Measurements from ENCODE around the gene UBASH3A. TPM values are rescaled to one million over a fixed set of nuclear protein-coding genes. Genes with fewer than 3 reads are reported as not detected.

The UBASH3A gene
- total RNA-seq, 1 experiment from 2014 or later: 0.07 TPM

DNA sequence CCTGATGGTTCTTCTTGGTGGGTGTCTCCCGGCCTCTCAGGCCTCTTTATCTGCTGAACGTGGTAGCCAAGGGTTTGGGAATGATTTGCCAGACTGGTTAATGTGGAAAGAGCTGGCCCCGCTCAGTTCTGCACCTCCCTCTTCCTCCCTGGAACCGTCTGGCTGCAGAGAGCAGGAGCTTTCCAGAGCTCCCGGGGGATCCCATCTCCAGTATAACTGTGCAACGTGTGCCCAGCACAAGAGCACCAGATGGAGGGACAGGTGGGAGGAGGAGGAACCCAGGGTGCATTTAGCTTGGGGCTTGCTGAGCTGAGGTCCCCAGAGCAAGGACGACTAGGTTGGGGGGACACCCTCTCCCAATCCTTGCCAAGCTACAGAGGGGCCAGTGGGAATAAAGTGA is 42.4 kb upstream of the UBASH3A start:
- CTCF ChIA-PET: interaction anchor here (0.5 to 1.6 kb wide), 8 partner anchors 8 to 561 kb away, joined by 3 to 7 read pairs (median 4); no protein-coding TSS in a partner anchor
- TF ChIP-seq EZH2phosphoT487 (IDR thresholded peaks at IDR 0.05; ENCODE audit: borderline replicate concordance) (no peak), SP1 (IDR thresholded peaks at IDR 0.05; ENCODE audit: low read depth) (no peak), ZNF274 (IDR thresholded peaks at IDR 0.05; ENCODE audit: low read depth, low read length) (no peak), MAX (IDR thresholded peaks at IDR 0.05) (no peak)
- TF ChIP-seq, protein P1, sequence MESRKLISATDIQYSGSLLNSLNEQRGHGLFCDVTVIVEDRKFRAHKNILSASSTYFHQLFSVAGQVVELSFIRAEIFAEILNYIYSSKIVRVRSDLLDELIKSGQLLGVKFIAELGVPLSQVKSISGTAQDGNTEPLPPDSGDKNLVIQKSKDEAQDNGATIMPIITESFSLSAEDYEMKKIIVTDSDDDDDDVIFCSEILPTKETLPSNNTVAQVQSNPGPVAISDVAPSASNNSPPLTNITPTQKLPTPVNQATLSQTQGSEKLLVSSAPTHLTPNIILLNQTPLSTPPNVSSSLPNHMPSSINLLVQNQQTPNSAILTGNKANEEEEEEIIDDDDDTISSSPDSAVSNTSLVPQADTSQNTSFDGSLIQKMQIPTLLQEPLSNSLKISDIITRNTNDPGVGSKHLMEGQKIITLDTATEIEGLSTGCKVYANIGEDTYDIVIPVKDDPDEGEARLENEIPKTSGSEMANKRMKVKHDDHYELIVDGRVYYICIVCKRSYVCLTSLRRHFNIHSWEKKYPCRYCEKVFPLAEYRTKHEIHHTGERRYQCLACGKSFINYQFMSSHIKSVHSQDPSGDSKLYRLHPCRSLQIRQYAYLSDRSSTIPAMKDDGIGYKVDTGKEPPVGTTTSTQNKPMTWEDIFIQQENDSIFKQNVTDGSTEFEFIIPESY (IDR thresholded peaks at IDR 0.05; ENCODE audit: extremely low read depth, insufficient replicate concordance, low read length): no peak
- POLR2A ChIA-PET: no interaction called here
- H3K4me2 ChIP-seq (ENCODE audit: low read length): no peak overlapping the region
- no peak overlapping the region for H3K9ac ChIP-seq (ENCODE audit: low read length)
- no peaks in the 10 kb centered on the region for H3K36me3 ChIP-seq (ENCODE audit: control insufficient read depth in 1 of 2, insufficient read depth in 2 of 2, low read length in 2 of 2)
- H2AFZ ChIP-seq (ENCODE audit: low read depth, low read length, poor library complexity, severe bottlenecking): no peak overlapping the region
- H3K27me3 ChIP-seq (ENCODE audit: insufficient read depth, low read length): no peaks in the 10 kb centered on the region
- intact Hi-C loops (cut with micrococcal nuclease): no loop called here
- ATAC-seq: no peak
- H3K79me2 ChIP-seq (ENCODE audit: insufficient read depth, low read length): no peaks in the 10 kb centered on the region
- DNase-seq (ENCODE audit: low read depth, low spot score): no peak
- H3K4me3 ChIP-seq (replicated peaks in 1 of 2; ENCODE audit: low read depth in 1 of 2, low read length in 2 of 2): no peak overlapping the region
- no peak overlapping the region for H3K27ac ChIP-seq (ENCODE audit: low read depth, low read length)
- H3K9me3 ChIP-seq (ENCODE audit: control insufficient read depth in 1 of 2, insufficient read depth in 1 of 2, low read depth in 1 of 2, low read length in 2 of 2): no peaks in the 10 kb centered on the region
- no peaks in the 10 kb centered on the region for H3K9me2 ChIP-seq (ENCODE audit: insufficient read depth)
- no TSS peak for BruUV-seq (replicated peaks)
- no peaks in the 10 kb centered on the region for H4K20me1 ChIP-seq (ENCODE audit: insufficient read depth)
- RAD21 ChIA-PET (ENCODE audit: low non-redundant PET in 1 of 2, low total read pairs in 2 of 2, uncharacterized antibody in 2 of 2, unreplicated experiment in 2 of 2): no interaction called here
- H3K4me1 ChIP-seq (ENCODE audit: control insufficient read depth in 1 of 2, insufficient read depth in 2 of 2, low read length in 2 of 2): no peaks in the 10 kb centered on the region

DNA sequence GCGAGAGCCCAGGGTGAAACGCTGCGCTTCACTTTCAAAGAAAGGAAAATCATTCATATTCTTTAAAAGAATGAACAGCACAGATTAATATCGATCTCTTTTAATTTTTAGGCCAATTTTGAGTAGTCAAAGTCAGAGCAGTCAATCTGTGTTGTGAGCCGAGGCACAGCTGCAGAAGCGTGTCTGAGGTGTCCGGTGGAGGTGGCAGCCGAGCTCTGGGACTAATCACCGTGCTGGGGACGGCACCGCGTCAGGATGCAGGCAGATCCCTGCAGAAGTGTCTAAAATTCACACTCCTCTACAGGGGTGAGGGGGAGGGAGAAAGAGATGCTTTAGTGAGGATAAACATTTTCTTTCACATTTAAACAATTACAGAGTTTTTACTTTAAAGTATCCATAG is 41.5 kb upstream of the UBASH3A start:
- H3K4me3 ChIP-seq (replicated peaks in 1 of 2; ENCODE audit: low read depth in 1 of 2, low read length in 2 of 2): no peak overlapping the region
- no peaks in the 10 kb centered on the region for H3K79me2 ChIP-seq (ENCODE audit: insufficient read depth, low read length)
- no peak overlapping the region for H3K4me2 ChIP-seq (ENCODE audit: low read length)
- H3K27ac ChIP-seq (ENCODE audit: low read depth, low read length): no peak overlapping the region
- no peaks in the 10 kb centered on the region for H3K27me3 ChIP-seq (ENCODE audit: insufficient read depth, low read length)
- DNase-seq (ENCODE audit: low read depth, low spot score): no peak
- no peaks in the 10 kb centered on the region for H3K9me2 ChIP-seq (ENCODE audit: insufficient read depth)
- CTCF ChIA-PET: interaction anchor here (0.7 to 1.5 kb wide), 2 partner anchors 12 to 19 kb away, joined by 4 to 5 read pairs; no protein-coding TSS in a partner anchor
- no TSS peak for BruUV-seq (replicated peaks)
- no peaks in the 10 kb centered on the region for H3K4me1 ChIP-seq (ENCODE audit: control insufficient read depth in 1 of 2, insufficient read depth in 2 of 2, low read length in 2 of 2)
- no peak for ATAC-seq
- intact Hi-C loops (cut with micrococcal nuclease): no loop called here
- H3K36me3 ChIP-seq (ENCODE audit: control insufficient read depth in 1 of 2, insufficient read depth in 2 of 2, low read length in 2 of 2): no peaks in the 10 kb centered on the region
- H3K9ac ChIP-seq (ENCODE audit: low read length): no peak overlapping the region
- RAD21 ChIA-PET (ENCODE audit: low non-redundant PET in 1 of 2, low total read pairs in 2 of 2, uncharacterized antibody in 2 of 2, unreplicated experiment in 2 of 2): interaction anchor here in 1 of 2 experiments (0.6 kb wide), 1 partner anchor 188 kb away, joined by 4 read pairs; no protein-coding TSS in a partner anchor
- POLR2A ChIA-PET: no interaction called here
- H4K20me1 ChIP-seq (ENCODE audit: insufficient read depth): no peaks in the 10 kb centered on the region
- no peak overlapping the region for H2AFZ ChIP-seq (ENCODE audit: low read depth, low read length, poor library complexity, severe bottlenecking)
- no peaks in the 10 kb centered on the region for H3K9me3 ChIP-seq (ENCODE audit: control insufficient read depth in 1 of 2, insufficient read depth in 1 of 2, low read depth in 1 of 2, low read length in 2 of 2)
- TF ChIP-seq, protein P2, sequence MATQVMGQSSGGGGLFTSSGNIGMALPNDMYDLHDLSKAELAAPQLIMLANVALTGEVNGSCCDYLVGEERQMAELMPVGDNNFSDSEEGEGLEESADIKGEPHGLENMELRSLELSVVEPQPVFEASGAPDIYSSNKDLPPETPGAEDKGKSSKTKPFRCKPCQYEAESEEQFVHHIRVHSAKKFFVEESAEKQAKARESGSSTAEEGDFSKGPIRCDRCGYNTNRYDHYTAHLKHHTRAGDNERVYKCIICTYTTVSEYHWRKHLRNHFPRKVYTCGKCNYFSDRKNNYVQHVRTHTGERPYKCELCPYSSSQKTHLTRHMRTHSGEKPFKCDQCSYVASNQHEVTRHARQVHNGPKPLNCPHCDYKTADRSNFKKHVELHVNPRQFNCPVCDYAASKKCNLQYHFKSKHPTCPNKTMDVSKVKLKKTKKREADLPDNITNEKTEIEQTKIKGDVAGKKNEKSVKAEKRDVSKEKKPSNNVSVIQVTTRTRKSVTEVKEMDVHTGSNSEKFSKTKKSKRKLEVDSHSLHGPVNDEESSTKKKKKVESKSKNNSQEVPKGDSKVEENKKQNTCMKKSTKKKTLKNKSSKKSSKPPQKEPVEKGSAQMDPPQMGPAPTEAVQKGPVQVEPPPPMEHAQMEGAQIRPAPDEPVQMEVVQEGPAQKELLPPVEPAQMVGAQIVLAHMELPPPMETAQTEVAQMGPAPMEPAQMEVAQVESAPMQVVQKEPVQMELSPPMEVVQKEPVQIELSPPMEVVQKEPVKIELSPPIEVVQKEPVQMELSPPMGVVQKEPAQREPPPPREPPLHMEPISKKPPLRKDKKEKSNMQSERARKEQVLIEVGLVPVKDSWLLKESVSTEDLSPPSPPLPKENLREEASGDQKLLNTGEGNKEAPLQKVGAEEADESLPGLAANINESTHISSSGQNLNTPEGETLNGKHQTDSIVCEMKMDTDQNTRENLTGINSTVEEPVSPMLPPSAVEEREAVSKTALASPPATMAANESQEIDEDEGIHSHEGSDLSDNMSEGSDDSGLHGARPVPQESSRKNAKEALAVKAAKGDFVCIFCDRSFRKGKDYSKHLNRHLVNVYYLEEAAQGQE (IDR thresholded peaks at IDR 0.05; ENCODE audit: low read depth): no peak
- TF ChIP-seq ELF1 (IDR thresholded peaks at IDR 0.05; ENCODE audit: borderline replicate concordance, low read depth) (no peak), FOSL1 (IDR thresholded peaks at IDR 0.05; ENCODE audit: low read depth) (no peak), RAD21 (IDR thresholded peaks at IDR 0.05; ENCODE audit: low read depth) (no peak), POLR2A (IDR thresholded peaks at IDR 0.05; ENCODE audit: borderline replicate concordance, extremely low read depth, insufficient read depth, insufficient read length) (no peak), MAX (IDR thresholded peaks at IDR 0.05) (no peak), SRF (IDR thresholded peaks at IDR 0.05; ENCODE audit: low read depth) (no peak), YY1 (IDR thresholded peaks at IDR 0.05; ENCODE audit: extremely low read depth, insufficient replicate concordance, low read depth, low read length) (no peak)

All from HCT116 (cell line).